ENCODE measurements around the gene SH3BP4. TPM values are rescaled to one million over a fixed set of nuclear protein-coding genes. Genes with fewer than 3 reads are reported as not detected.
A peak's percentile ranks its signal among the peaks of the same experiment; 100 is the strongest.

Gene SH3BP4
- total and polyA plus RNA-seq, 2 of the 13 experiments (the other 11 are each of a cell fraction or from before 2014, with no cell fraction given) = 34.6 to 99.1 TPM

GRCh38 chr2:234979204-234980167, 27.7 kb downstream of the SH3BP4 start:
- no peak for FAIRE-seq
- peaks cover 100% of the 10 kb centered on the region for H3K79me2 ChIP-seq (ENCODE audit: insufficient read depth, low read length)
- H2AFZ ChIP-seq (ENCODE audit: low read length) = no peak overlapping the region
- intact Hi-C loops (cut with micrococcal nuclease; ENCODE audit: unreplicated experiment) = loop anchor here (2.0 to 10.0 kb wide), 3 partner anchors 78 to 425 kb away; no protein-coding TSS in a partner anchor
- WGBS (ENCODE audit: low lambda C conversion rate) = 49% methylated on average over 9 of the region's 9 CpGs
- peak overlapping the region; percentile 96 for H3K4me2 ChIP-seq (ENCODE audit: low read depth, low read length)
- H3K9me3 ChIP-seq (ENCODE audit: low read length) = no peaks in the 10 kb centered on the region
- H3K27ac ChIP-seq (ENCODE audit: extremely low read length, insufficient read depth, low read length) = peak overlapping the region; percentile 88
- peak overlapping the region in 2 of 3 experiments; percentile 19 to 64; a peak in 4 of 6 replicates for H3K4me3 ChIP-seq (replicated peaks in 1 of 3; ENCODE audit: insufficient read depth in 1 of 3, low read depth in 2 of 3, low read length in 3 of 3)
- DNase-seq (ENCODE audit: low spot score) = peak; percentile 73
- peak overlapping the region; percentile 78 for H3K9ac ChIP-seq (ENCODE audit: insufficient read depth, low read depth, low read length)
- peaks cover 5 to 12% of the 10 kb centered on the region in 2 experiments; a peak in 3 of 5 replicates for H3K36me3 ChIP-seq (replicated peaks in 1 of 2; ENCODE audit: control insufficient read depth in 1 of 2, insufficient read depth in 2 of 2, low read length in 2 of 2)
- H3K4me1 ChIP-seq (ENCODE audit: insufficient read depth, low read length) = peaks cover 100% of the 10 kb centered on the region
- in situ Hi-C loops (cut with HindIII; ENCODE audit: extremely low pct_ligation_motif_present, low pct_unique_long_range_greater_than_20kb) = no loop called here
- BruUV-seq (replicated peaks) = no TSS peak
- ChIA-PET POLR2A (interaction anchor here (0.6 to 10.4 kb wide), 22 partner anchors 10 to 423 kb away, joined by 3 to 268 read pairs (median 11); partner anchors contain the start of gene SH3BP4), CTCF (ENCODE audit: low intra/inter-chr PET ratio, low total read pairs) (no interaction called here)
- no peak for ATAC-seq
- no peaks in the 10 kb centered on the region; a peak in 1 of 5 replicates for H3K27me3 ChIP-seq (ENCODE audit: control insufficient read depth in 1 of 2, insufficient read depth in 2 of 2, low read length in 2 of 2)
- peaks cover 81% of the 10 kb centered on the region for H4K20me1 ChIP-seq (ENCODE audit: insufficient read depth, low read length)
- TF ChIP-seq ETV6 (CRISPR knock-in tag; conservative IDR thresholded peaks at IDR 0.05) (0 out of 2 replicates have a peak, but pooled peaks have one; percentile 17), REXO4 (CRISPR knock-in tag; IDR thresholded peaks at IDR 0.05; ENCODE audit: borderline replicate concordance) (no peak), MXD4 (CRISPR knock-in tag; IDR thresholded peaks at IDR 0.05) (0 out of 2 replicates have a peak, but pooled peaks have one; percentile 29), ERF (CRISPR knock-in tag; IDR thresholded peaks at IDR 0.05) (0 out of 2 replicates have a peak, but pooled peaks have one; percentile 10), IRF1 (CRISPR knock-in tag; IDR thresholded peaks at IDR 0.05; ENCODE audit: low read depth) (0 out of 2 replicates have a peak, but pooled peaks have one; percentile 51), ZKSCAN8 (CRISPR knock-in tag; IDR thresholded peaks at IDR 0.05; ENCODE audit: borderline replicate concordance) (0 out of 2 replicates have a peak, but pooled peaks have one; percentile 47), CAMTA2 (CRISPR knock-in tag; IDR thresholded peaks at IDR 0.05; ENCODE audit: borderline replicate concordance) (no peak), POLR2AphosphoS5 (IDR thresholded peaks at IDR 0.05; ENCODE audit: low read depth, low read length) (0 out of 2 replicates have a peak, but pooled peaks have one; percentile 18), MAZ (IDR thresholded peaks at IDR 0.05; ENCODE audit: borderline replicate concordance, low read depth, low read length) (no peak), MAZ (CRISPR knock-in tag; IDR thresholded peaks at IDR 0.05; ENCODE audit: low read depth) (peak; percentile 23; the same call in 1 of the 2 replicates), RCOR2 (CRISPR knock-in tag; IDR thresholded peaks at IDR 0.05) (0 out of 2 replicates have a peak, but pooled peaks have one; percentile 55), ASH2L (IDR thresholded peaks at IDR 0.05; ENCODE audit: insufficient read length, low read depth, low read length) (peak; percentile 77)

Measured in HepG2 (cell line).